ENCODE results near the gene MYO5B.

- TF ChIP-seq POLR2A (IDR thresholded peaks at IDR 0.05) = no peak
- TF ChIP-seq CTCF (IDR thresholded peaks at IDR 0.05) = no peak
These were observed 304.9 kb downstream of the MYO5B start for GRCh38 chr18:49890041-49890440.
